IMR-90 (cell line): ENCODE results near the gene NEDD4L. TPM values are rescaled to one million over a fixed set of nuclear protein-coding genes. Genes with fewer than 3 reads are reported as not detected.

Experiments used
- ATAC-seq: fragments of 200-7000 bp; cut with Tn5 transposase; 2 replicates; pipeline ENCODE4 v1.9.1; 2020; ENCODE audit warnings: low read depth, mild to moderate bottlenecking, moderate library complexity
- BruUV-seq: library from RNA; stranded (reverse); fragments of 400-500 nt; replicated peaks from 2 replicates; lab custom pipeline; 2021; lab: Mats Ljungman, UMichigan
- CTCF ChIA-PET: fragments of 300-600 bp; formaldehyde crosslinking; extraction: SDS; loops from one replicate; lab custom pipeline; 2021; ENCODE audit warnings: antibody characterized with exemption; lab: Yijun Ruan, JAX
- POLR2A ChIA-PET: fragments of 300-600 bp; sonication (Branson Sonifier 250); formaldehyde crosslinking; loops from one replicate; lab custom pipeline; 2022; ENCODE audit warnings: antibody characterized with exemption; ENCODE audit not compliant: unreplicated experiment; lab: Charles Lee
- DNase-seq: peaks from one replicate; pipeline ENCODE4 v3.0.0; 2013
- H2AFZ ChIP-seq: replicated peaks from 2 replicates; pipeline ENCODE3; 2013; ENCODE audit warnings: low read length, mild to moderate bottlenecking; ENCODE audit not compliant: poor library complexity
- H2AK5ac ChIP-seq: 2 replicates; pipeline ENCODE4 v1.6.1; 2013; ENCODE audit warnings: low read depth, low read length, inconsistent platforms
- H2AK9ac ChIP-seq: replicated peaks from 2 replicates; pipeline ENCODE3; 2013; ENCODE audit warnings: mild to moderate bottlenecking, low read depth, low read length, moderate library complexity; ENCODE audit not compliant: poor library complexity
- H2BK120ac ChIP-seq: 2 replicates; pipeline ENCODE4 v1.6.1; 2013; ENCODE audit warnings: low read depth, low read length, inconsistent platforms
- H2BK15ac ChIP-seq: 3 replicates; pipeline ENCODE4 v1.6.1; 2013; ENCODE audit warnings: low read depth, low read length, inconsistent platforms
- H2BK20ac ChIP-seq: 2 replicates; pipeline ENCODE4 v1.6.1; 2013; ENCODE audit warnings: low read depth, mild to moderate bottlenecking, inconsistent platforms, low read length, moderate library complexity
- H2BK5ac ChIP-seq: 2 replicates; pipeline ENCODE4 v1.6.1; 2013; ENCODE audit warnings: mild to moderate bottlenecking, low read depth, low read length, inconsistent platforms; ENCODE audit not compliant: poor library complexity, severe bottlenecking
- H3K14ac ChIP-seq: replicated peaks from 2 replicates; pipeline ENCODE4 v1.6.1; 2013; ENCODE audit warnings: low read depth, low read length, inconsistent platforms
- H3K18ac ChIP-seq: 2 replicates; pipeline ENCODE4 v1.6.1; 2013; ENCODE audit warnings: low read depth, low read length, control low read depth
- H3K23ac ChIP-seq: 2 replicates; pipeline ENCODE4 v1.6.1; 2013; ENCODE audit warnings: low read depth, low read length, inconsistent platforms
- H3K27ac ChIP-seq: 2 replicates; pipeline ENCODE4 v1.5.1; 2013; ENCODE audit warnings: mild to moderate bottlenecking, control low read depth, low read length; ENCODE audit not compliant: insufficient read depth
- H3K27me3 ChIP-seq: 2 replicates; pipeline ENCODE4 v1.6.1; 2013; ENCODE audit warnings: low read length; ENCODE audit not compliant: control insufficient read depth, insufficient read depth
- H3K36me3 ChIP-seq: 2 replicates; pipeline ENCODE4 v1.6.1; 2013; ENCODE audit warnings: low read length, mixed read lengths; ENCODE audit not compliant: control insufficient read depth, insufficient read depth
- H3K4ac ChIP-seq: 2 replicates; pipeline ENCODE4 v1.6.1; 2013; ENCODE audit warnings: low read depth, low read length, inconsistent platforms
- H3K4me1 ChIP-seq: 2 replicates; pipeline ENCODE4 v1.6.1; 2013; ENCODE audit warnings: low read length, mixed read lengths; ENCODE audit not compliant: control insufficient read depth, insufficient read depth
- H3K4me2 ChIP-seq: 2 replicates; pipeline ENCODE4 v1.6.1; 2013; ENCODE audit warnings: low read depth, mild to moderate bottlenecking, control low read depth, low read length, moderate library complexity
- H3K4me3 ChIP-seq: 2 replicates; pipeline ENCODE4 v1.5.1; 2013; ENCODE audit warnings: low read depth, mild to moderate bottlenecking, control low read depth, low read length, moderate library complexity; ENCODE audit not compliant: insufficient read depth
- H3K56ac ChIP-seq: 2 replicates; pipeline ENCODE4 v1.6.1; 2013; ENCODE audit warnings: low read length, inconsistent platforms; ENCODE audit not compliant: insufficient read depth; ENCODE audit errors: extremely low read depth
- H3K79me1 ChIP-seq, 2 experiments: 2 replicates each; pipeline ENCODE4 v1.6.1; 2013; ENCODE audit warnings: low read length in 2 of 2, inconsistent platforms in 1 of 2, low read depth in 1 of 2
- H3K9ac ChIP-seq: 2 replicates; pipeline ENCODE4 v1.6.1; 2013; ENCODE audit warnings: low read depth, low read length, control low read depth
- H3K9me1 ChIP-seq: 2 replicates; pipeline ENCODE4 v1.6.1; 2013; ENCODE audit warnings: low read length, inconsistent platforms; ENCODE audit not compliant: insufficient read depth
- H3K9me3 ChIP-seq: 2 replicates; pipeline ENCODE4 v1.6.1; 2013; ENCODE audit warnings: low read length; ENCODE audit not compliant: control insufficient read depth, insufficient read depth
- H4K20me1 ChIP-seq: 2 replicates; pipeline ENCODE4 v1.6.1; 2013; ENCODE audit warnings: low read length, inconsistent platforms; ENCODE audit not compliant: insufficient read depth
- H4K5ac ChIP-seq: 2 replicates; pipeline ENCODE4 v1.6.1; 2013; ENCODE audit warnings: mild to moderate bottlenecking, low read depth, low read length, control low read depth
- H4K8ac ChIP-seq, 2 experiments: 2 replicates each; pipeline ENCODE4 v1.6.1; 2013; ENCODE audit warnings: low read depth in 2 of 2, low read length in 2 of 2, control low read depth in 1 of 2, inconsistent platforms in 1 of 2
- H4K91ac ChIP-seq: 2 replicates; pipeline ENCODE4 v1.6.1; 2013; ENCODE audit warnings: low read depth, low read length, inconsistent platforms; ENCODE audit not compliant: insufficient read depth
- BHLHE40 ChIP-seq: fragments of 150-350 bp; IDR thresholded peaks from 2 replicates; pipeline ENCODE4 v1.6.1; 2016; ENCODE audit warnings: mild to moderate bottlenecking, low read depth, low read length
- CEBPB ChIP-seq: IDR thresholded peaks from 2 replicates; pipeline ENCODE4 v1.6.1; 2012; ENCODE audit warnings: low read depth, low read length, improper control_type of control experiment
- FOS ChIP-seq: fragments of 150-350 bp; IDR thresholded peaks from 2 replicates; pipeline ENCODE4 v1.6.1; 2016; ENCODE audit warnings: low read depth, low read length
- MAFK ChIP-seq: IDR thresholded peaks from 2 replicates; pipeline ENCODE4 v1.6.1; 2012; ENCODE audit warnings: low read depth, low read length, improper control_type of control experiment
- MAZ ChIP-seq: IDR thresholded peaks from 2 replicates; pipeline ENCODE4 v1.6.1; 2012; ENCODE audit warnings: low read depth, mild to moderate bottlenecking, low read length, improper control_type of control experiment, moderate library complexity, borderline replicate concordance
- NFE2L2 ChIP-seq: fragments of 150-350 bp; IDR thresholded peaks from 2 replicates; pipeline ENCODE4 v1.6.1; 2016; ENCODE audit warnings: low read depth, mild to moderate bottlenecking, low read length
- POLR2A ChIP-seq: IDR thresholded peaks from 2 replicates; pipeline ENCODE4 v1.6.1; 2012; ENCODE audit warnings: mild to moderate bottlenecking, low read depth, low read length
- RAD21 ChIP-seq: IDR thresholded peaks from 2 replicates; pipeline ENCODE4 v1.6.1; 2012; ENCODE audit warnings: low read length, improper control_type of control experiment
- RCOR1 ChIP-seq: IDR thresholded peaks from 2 replicates; pipeline ENCODE4 v1.6.1; 2012; ENCODE audit warnings: mild to moderate bottlenecking, low read length, improper control_type of control experiment; ENCODE audit not compliant: insufficient replicate concordance
- RFX5 ChIP-seq: IDR thresholded peaks from 2 replicates; pipeline ENCODE4 v1.8.0; 2012; ENCODE audit warnings: low read depth, mild to moderate bottlenecking, low read length, moderate library complexity
- SMC3 ChIP-seq: fragments of 150-350 bp; IDR thresholded peaks from 2 replicates; pipeline ENCODE4 v1.6.1; 2016; ENCODE audit warnings: low read depth, mild to moderate bottlenecking, antibody characterized with exemption, low read length, moderate library complexity
- WGBS, 2 experiments: methylation state at CpG; one replicate each; pipeline versions ENCODE4 v1.1.5 to v1.1.7; 2013; ENCODE audit warnings: missing lambda C conversion rate in 2 of 2; ENCODE audit not compliant: insufficient read length in 1 of 2; ENCODE audit errors: extremely low coverage in 2 of 2; 5-methylcytosine and 5-hydroxymethylcytosine counted together
- dilution Hi-C: fragments of 300-500 bp; cut with HindIII; formaldehyde crosslinking; loops from one replicate; pipeline ENCODE4 v1.14.3; 2018; ENCODE audit warnings: low sequenced_read_pairs; ENCODE audit not compliant: unreplicated experiment
- in situ Hi-C: fragments of 300-500 bp; cut with MboI; formaldehyde crosslinking; loops from 3 replicates; pipeline ENCODE4 v1.14.3; 2019; ENCODE audit warnings: low sequenced_read_pairs, inconsistent platforms, mixed read lengths
- intact Hi-C: fragments of 100-400 bp; cut with micrococcal nuclease; formaldehyde crosslinking; loops from 2 replicates; pipeline ENCODE4 v1.10.0; 2022
- polyA plus RNA-seq, 3 experiments: library from polyadenylated mRNA; depleted of rRNA; stranded (reverse); fragments of >200 nt; gene quantifications; 2 replicates each; pipeline ENCODE4 v1.2.3, GENCODE V29; 2012; ENCODE audit warnings: low replicate concordance in 1 of 3
- total RNA-seq: library from RNA; depleted of rRNA; stranded (reverse); fragments of >200 nt; gene quantifications from 2 replicates; pipeline ENCODE4 v1.2.3, GENCODE V29; 2012
- TF ChIP-seq, protein P1 (sequence below): fragments of 150-350 bp; IDR thresholded peaks from 2 replicates; pipeline ENCODE4 v1.6.1; 2017; ENCODE audit warnings: mild to moderate bottlenecking, antibody characterized with exemption, low read length, low read depth
- TF ChIP-seq, protein P2 (sequence below): conservative IDR thresholded peaks from 2 replicates; pipeline ENCODE4 v1.5.1; 2012; ENCODE audit warnings: mild to moderate bottlenecking, low read depth, low read length, improper control_type of control experiment
- TF ChIP-seq, protein P3 (sequence below): fragments of 150-350 bp; IDR thresholded peaks from 2 replicates; pipeline ENCODE4 v1.6.1; 2016; ENCODE audit warnings: low read depth, mild to moderate bottlenecking, low read length, moderate library complexity, borderline replicate concordance

NEDD4L gene
- total and polyA plus RNA-seq, 2 of the 4 experiments (the other 2 are of a cell fraction) = 10.0 to 10.9 TPM

DNA sequence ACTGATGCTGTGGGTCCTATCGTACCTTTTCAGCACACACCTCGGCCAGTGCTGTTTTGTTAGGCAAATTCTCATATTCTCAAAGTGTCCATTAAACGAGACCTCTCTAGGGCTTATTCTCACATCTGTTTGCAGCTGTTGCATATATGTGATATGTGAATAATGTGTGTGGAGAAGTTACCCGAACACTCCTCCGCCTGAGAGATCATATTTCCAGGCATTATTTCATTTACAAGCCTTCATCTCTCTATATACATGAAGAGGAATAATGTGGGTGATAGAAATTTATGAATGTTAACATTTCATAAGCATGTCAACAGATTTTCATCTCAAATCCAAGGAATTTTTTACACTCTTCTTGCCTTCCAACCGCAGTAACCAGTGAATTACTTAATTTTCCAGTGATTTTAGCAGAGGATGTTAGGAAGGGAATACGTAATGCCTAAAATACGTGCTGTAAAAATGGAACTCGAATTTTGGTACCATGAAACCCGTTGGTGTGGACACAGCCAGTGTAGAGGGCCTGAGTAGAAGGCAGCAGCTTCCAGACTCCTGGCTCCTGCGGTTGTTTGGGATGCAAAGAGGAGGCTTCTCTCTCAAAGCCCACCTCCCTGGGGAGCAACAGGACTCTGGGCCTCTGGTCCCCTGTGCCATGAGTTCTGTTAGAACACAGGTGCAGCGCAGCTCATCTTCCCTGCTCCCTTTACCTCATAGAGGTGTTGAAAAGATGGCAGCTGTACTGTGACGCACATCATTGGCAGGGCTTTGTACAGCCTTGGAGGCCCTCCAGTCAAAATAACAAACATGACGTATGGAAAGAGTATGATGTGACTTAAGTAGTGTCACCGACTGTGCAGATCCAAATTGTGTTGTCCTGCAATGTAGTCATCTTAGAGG, 280.1 kb downstream of the NEDD4L start:
- H3K9me1 ChIP-seq = no peaks in the 10 kb centered on the region
- in situ Hi-C loops = no loop called here

More for the DNA sequence above, 280.1 kb downstream of the NEDD4L start:
- Histone ChIP-seq H3K9ac (no peak overlapping the region), H4K8ac (no peak overlapping the region), H2AFZ (no peak overlapping the region), H3K27me3 (no peaks in the 10 kb centered on the region), H3K36me3 (no peaks in the 10 kb centered on the region), H3K14ac (no peak overlapping the region), H3K4me3 (no peak overlapping the region), H4K91ac (no peak overlapping the region), H2BK15ac (no peak overlapping the region), H3K18ac (no peak overlapping the region), H4K20me1 (no peaks in the 10 kb centered on the region), H2BK20ac (no peak overlapping the region), H3K79me1 (no peaks in the 10 kb centered on the region), H4K5ac (no peak overlapping the region), H3K4me2 (no peak overlapping the region), H2AK9ac (no peak overlapping the region), H2AK5ac (no peak overlapping the region), H3K27ac (no peak overlapping the region), H2BK120ac (no peak overlapping the region), H2BK5ac (no peak overlapping the region), H3K4me1 (peaks cover 4% of the 10 kb centered on the region; the same call in 1 of the 2 replicates), H3K4ac (no peak overlapping the region; the same call in 1 of the 2 replicates), H3K23ac (no peak overlapping the region), H3K9me3 (no peaks in the 10 kb centered on the region), H3K56ac (no peak overlapping the region)
- no TSS peak for BruUV-seq
- intact Hi-C loops (loop anchor here (5.0 kb wide), 3 partner anchors 137 to 442 kb away; no protein-coding TSS in a partner anchor), dilution Hi-C loops (no loop called here)
- no CpG with 5 or more reads among the region's 15 CpGs for WGBS, 2 experiments
- ChIA-PET CTCF (no interaction called here), POLR2A (no interaction called here)
- DNase-seq (no peak), ATAC-seq (no peak)
- TF ChIP-seq BHLHE40 (no peak), RAD21 (no peak), NFE2L2 (no peak), MAZ (no peak), MAFK (no peak), CEBPB (no peak), RCOR1 (no peak), RFX5 (no peak), FOS (no peak), SMC3 (no peak), POLR2A (no peak)
- TF ChIP-seq, protein P1, sequence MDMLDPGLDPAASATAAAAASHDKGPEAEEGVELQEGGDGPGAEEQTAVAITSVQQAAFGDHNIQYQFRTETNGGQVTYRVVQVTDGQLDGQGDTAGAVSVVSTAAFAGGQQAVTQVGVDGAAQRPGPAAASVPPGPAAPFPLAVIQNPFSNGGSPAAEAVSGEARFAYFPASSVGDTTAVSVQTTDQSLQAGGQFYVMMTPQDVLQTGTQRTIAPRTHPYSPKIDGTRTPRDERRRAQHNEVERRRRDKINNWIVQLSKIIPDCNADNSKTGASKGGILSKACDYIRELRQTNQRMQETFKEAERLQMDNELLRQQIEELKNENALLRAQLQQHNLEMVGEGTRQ = no peak
- TF ChIP-seq, protein P2, sequence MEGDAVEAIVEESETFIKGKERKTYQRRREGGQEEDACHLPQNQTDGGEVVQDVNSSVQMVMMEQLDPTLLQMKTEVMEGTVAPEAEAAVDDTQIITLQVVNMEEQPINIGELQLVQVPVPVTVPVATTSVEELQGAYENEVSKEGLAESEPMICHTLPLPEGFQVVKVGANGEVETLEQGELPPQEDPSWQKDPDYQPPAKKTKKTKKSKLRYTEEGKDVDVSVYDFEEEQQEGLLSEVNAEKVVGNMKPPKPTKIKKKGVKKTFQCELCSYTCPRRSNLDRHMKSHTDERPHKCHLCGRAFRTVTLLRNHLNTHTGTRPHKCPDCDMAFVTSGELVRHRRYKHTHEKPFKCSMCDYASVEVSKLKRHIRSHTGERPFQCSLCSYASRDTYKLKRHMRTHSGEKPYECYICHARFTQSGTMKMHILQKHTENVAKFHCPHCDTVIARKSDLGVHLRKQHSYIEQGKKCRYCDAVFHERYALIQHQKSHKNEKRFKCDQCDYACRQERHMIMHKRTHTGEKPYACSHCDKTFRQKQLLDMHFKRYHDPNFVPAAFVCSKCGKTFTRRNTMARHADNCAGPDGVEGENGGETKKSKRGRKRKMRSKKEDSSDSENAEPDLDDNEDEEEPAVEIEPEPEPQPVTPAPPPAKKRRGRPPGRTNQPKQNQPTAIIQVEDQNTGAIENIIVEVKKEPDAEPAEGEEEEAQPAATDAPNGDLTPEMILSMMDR = no peak
- TF ChIP-seq, protein P3, sequence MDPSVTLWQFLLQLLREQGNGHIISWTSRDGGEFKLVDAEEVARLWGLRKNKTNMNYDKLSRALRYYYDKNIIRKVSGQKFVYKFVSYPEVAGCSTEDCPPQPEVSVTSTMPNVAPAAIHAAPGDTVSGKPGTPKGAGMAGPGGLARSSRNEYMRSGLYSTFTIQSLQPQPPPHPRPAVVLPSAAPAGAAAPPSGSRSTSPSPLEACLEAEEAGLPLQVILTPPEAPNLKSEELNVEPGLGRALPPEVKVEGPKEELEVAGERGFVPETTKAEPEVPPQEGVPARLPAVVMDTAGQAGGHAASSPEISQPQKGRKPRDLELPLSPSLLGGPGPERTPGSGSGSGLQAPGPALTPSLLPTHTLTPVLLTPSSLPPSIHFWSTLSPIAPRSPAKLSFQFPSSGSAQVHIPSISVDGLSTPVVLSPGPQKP = no peak
